GM19328 (cell line): Measurements from ENCODE around the gene TBC1D12.
A peak's percentile ranks its signal among the peaks of the same experiment; 100 is the strongest.
"Not testable (repeated sequence)": the region's sequence is repeated elsewhere in the genome, so short reads cannot be mapped to it uniquely, and the experiment has no call there.

ENCODE experiments used
- ATAC-seq: cut with Tn5 transposase; IDR thresholded peaks from one replicate; pipeline ENCODE4 v1.9.1; 2021; ENCODE audit warnings: mild to moderate bottlenecking, moderate library complexity; ENCODE audit not compliant: unreplicated experiment

Gene TBC1D12

DNA sequence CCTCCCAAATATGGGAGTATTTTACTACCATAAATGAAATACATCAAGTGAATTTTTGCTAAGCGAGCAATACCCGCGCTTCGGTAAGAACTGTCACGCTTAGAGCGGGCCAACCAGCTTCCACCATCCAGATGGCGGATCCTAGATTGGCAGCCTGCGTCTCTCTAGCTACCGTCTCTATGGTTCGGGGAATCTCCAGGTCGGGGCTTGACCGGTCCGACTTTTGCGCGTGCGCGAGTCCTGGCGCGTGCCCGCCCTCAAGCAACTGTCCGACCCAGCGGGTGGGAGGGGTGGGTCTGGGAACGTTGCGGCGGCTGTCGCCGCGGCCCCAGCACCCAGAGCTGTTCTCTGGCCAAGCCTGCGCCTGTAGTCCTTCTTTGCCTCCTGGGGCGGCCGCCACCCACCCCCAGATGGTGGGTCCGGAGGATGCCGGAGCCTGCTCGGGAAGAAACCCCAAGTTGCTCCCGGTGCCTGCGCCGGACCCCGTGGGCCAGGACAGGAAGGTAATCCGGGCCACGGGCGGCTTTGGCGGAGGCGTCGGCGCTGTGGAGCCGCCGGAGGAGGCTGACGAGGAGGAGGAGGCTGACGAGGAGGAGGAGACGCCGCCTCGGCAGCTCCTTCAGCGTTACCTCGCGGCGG is at the start of gene TBC1D12:
TSS of gene TBC1D12 (plus strand) at position 338 of the 639 bp plus-strand sequence. CDS start at position 411, 73 bp downstream.
- ATAC-seq = peak; percentile 62

DNA sequence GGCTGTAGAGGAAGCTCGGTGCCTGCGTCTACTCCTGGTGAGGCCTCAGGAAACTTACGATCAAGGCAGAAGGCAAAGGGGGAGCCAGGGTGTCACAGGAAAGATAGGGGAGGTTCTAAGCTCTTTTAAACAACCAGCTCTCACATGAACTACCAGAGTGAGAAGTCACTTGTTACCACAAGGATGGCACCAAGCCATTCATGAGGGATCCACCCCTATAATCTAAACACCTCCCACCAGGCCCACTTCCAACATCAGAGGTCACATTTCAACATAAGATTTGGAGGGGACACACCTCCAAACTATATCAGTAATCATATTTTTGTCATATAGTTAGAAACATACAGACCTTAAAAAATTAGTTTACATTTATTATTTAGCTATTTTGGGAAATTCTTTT is 49.0 kb upstream of the TBC1D12 start:
- ATAC-seq = no peak

DNA sequence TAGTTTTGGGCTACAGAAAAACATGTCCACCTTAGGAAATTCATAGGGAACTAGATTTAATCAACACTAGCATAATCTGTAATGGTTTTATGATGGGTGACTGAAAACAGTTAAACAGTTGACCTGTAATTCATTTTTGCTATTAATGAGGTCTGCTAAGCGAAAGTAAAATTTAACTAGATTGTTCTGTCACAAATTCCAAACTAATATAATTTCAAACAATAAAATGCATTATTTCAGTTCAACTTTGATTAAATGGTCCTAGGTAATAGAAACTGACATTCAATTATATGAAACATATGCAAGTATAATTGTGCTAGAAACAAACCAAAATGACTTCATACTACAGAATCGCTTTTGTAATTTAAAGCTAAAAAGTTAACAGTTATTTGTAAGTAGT is 46.5 kb upstream of the TBC1D12 start:
- no peak for ATAC-seq

DNA sequence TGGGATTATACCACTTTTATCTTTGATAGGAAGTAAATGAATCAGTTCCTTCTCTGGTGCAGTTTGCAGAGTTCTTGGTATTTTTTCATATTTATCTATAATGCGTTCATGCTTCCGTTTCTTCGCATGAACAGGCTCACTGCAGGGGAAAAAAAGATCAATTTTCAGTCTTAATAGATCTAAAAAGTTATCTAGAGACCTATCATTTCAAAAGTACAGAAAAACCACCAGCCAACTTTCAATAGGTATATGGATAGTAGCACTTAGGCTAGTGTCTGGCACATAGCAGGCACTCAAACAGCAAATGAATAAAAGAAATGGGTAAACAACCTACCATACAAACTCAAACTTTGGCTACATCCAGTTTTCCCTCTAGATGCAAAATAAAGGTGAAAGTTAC is 45.1 kb upstream of the TBC1D12 start:
- ATAC-seq = no peak

DNA sequence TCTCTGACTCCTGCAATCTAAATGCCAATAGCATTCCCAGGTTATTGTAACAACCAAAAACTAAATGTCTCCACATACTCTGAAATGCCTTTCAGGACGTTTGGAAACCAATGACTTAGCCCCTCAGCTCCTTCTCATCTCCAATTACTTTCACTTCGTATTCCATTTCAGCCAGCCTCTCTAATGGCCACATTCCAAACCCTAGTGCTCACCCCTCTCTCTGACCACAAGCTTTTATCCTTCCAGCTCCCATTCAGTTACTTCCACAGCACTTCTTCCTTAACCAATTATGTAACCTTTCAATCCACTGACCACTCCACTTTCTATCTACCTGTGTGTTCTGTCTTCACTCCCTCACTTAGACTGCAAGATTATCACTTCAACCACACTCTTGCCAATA is 43.9 kb upstream of the TBC1D12 start:
- no peak for ATAC-seq

DNA sequence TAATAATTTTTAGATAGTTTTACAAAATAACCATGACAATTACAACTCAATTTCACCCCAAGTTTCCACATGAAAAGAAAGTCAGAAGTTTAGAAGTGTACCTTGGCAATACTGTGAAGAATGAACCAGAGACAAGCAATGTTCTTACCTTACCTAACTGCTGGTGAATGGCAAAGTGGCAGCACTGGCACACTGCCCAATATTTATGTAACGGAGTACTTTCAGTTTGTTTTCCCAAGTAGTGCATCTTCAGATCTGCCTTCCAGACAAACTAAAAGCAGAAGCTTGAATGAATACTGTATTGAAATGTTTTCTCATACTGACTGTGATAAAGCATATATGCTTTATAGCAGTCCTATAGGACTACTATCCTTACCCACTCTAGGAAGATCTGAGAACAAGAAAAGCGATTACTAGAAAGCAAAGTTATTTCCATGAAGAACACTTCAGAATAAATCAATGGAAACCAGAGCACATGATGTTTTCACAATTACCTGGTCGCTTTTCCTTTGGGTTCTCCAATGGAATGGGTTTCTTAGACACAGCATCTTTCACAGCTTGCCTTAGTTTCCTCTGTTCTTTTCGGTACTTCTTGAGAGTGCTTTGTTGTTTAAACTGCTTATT is 41.1 kb upstream of the TBC1D12 start:
- no peak for ATAC-seq

DNA sequence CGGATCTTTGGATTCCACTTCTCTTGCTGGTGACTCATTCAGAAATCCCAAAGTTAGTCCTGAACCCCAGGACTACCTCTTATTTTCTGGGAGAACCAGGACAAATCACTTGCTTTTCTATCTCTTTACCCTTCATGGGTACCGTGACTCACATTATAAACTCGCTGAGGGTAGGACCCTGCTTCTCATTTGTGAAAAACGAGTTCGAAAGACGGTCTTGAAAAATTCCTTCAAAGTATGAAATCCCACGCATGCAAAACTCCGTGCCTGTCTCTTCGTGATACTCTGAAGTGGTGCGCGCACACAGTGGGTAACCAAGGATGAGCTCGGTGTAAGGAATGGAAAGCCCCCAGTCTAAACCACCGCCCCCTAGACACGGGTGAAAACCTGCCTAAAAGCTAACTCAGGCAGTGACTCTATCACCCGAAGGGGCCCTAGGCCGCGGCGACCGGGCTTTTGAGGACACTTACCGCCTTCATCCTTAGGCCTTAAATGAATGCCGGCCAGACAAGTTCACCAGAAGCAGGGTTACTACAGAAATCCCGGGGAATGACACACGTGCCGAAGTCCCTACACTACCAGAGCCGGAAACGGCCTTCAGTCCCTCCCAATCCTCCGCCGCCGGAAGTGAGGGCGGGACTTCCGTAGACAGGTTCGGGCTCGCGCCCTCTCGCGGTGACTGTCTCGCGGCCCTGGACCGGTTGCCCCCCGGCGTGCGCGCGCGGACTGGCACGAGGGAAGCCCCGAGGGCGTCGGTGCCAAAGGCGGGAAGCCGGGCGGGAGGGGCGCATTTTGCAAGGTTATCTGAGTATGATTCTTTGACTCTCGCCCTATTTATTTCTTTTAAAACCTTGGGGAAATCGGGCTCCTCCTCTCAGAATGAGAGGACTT is 39.7 kb upstream of the TBC1D12 start, which contains the start of gene NOC3L:
TSS of gene NOC3L (minus strand) at position 580 of the 891 bp plus-strand sequence. CDS start at position 479, 101 bp downstream.
- ATAC-seq = peak; percentile 99

DNA sequence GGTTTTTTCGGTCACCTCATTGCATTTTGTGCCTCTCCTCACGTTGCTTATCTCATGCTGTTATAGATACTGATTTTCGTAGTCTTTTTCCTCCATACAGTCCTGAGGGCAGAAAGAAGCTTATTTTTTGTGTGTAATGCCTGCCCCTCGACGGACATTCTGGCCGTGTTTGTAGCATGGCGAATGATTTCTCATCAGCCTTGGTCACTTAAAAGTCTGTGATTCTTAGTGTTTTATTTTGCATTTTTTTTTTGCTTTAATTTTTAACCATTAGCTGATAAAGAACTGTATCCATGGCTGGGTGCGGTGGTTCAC is 39.1 kb upstream of the TBC1D12 start:
- ATAC-seq = peak; percentile 4

DNA sequence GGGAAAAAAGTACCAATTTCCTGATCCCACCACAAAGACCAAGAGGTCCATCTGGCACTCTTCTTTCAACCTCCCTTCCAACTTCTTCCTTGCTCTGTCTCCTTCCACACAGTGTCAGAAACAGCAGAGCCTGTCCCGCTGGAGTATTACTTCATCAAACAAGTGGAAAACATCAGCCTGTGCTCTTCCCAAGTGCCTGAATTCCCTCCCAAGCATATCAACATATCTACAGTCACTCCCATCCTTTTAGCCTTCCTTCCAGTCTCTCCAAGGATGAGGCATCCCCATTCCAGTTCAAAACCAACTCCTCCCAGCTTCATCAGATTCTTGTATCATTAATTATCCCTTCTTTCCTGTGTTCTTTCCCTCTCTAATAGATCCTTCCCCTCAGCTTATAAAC is 37.9 kb upstream of the TBC1D12 start:
- ATAC-seq = no peak

DNA sequence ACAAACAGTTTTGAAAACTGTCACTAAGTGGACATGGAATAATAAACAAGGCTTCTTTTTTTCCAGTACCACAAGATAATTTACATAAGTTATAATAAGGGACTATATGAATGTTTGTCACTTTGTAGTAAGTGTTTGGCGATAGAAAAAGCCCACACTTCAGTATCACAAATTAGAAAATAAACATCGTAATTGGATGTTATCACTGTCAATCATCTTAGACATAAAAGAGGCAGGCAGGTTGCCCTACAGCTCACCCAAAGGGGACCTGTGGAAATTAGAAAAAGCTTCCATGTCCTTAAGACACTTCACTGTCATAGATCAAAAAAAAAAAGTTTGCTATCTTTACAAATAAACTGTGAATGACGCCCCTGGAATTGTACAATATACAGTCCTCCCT is 36.0 kb upstream of the TBC1D12 start:
- no peak for ATAC-seq

DNA sequence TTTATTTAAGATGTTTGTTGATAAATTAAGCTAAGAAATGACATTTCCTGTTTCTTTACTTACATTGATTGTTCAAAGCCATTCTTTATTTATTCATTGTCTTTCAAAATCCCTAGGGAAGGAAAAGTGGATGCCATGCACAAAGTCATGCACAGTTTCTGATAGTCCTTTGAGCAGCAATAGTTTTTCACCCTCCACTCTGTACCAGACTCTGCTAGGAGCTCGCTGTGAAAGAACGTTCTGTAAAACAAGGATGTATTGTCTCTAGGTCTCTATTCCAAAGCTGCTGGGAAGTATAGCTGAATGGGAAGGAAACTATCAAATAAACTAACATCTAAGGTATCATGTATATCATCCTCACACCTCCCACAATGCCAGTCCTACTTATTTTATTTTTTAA is 31.8 kb upstream of the TBC1D12 start:
- no peak for ATAC-seq

DNA sequence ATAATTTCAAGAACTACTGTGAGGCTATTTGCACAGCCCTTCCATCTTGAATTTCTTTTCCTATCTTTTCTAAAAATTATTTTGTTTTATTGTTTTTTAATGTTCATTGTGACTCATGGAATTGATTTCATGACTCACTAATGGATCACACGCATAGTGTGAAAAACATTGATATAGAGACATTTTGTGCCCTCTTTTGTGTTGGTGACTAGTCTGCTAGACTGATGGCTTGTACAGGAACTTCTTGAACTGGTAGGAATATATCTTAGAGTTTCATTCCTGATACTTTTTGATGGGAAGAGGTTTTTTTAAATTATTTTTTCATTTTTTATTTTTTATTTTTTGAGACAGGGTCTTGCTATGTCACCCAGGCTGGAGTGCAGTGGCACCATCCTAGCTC is 27.0 kb upstream of the TBC1D12 start:
- no peak for ATAC-seq

DNA sequence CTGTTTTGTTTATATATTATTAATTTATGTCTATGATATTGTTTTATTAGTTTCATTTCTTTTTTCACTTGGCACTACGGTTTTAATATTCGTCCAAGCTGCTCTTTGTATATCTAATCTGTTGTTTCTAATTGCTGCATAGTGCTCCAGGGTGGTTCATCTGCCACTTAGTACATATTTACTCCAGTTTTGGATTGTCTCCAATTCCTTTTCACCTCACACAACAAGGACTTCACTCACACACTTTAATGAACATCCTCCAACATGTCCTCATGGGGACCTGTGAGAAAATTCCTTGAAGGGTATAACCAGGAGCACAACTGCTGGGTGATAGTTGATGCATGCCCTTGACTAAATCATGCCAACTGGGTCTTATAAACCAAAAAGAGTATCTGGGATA is 25.5 kb upstream of the TBC1D12 start:
- no peak for ATAC-seq

DNA sequence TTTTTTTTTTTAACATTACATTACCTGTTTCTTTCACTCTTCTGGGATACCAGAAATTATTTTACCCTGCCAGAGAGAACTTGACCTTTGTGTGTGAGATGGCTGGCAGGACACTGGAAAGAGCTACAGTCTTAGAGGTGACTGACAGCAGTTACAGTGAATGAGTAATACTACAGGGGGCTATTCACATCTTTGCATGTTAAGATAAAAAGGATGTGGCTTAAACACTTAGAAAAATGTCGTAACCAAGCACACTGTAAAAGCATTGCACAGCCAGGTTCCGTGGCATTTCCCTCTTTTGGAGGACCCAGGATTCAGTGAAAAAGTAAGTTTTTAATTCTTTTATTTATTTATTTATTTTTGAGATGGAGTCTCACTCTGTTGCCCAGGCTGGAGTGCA is 18.8 kb upstream of the TBC1D12 start:
- no peak for ATAC-seq

DNA sequence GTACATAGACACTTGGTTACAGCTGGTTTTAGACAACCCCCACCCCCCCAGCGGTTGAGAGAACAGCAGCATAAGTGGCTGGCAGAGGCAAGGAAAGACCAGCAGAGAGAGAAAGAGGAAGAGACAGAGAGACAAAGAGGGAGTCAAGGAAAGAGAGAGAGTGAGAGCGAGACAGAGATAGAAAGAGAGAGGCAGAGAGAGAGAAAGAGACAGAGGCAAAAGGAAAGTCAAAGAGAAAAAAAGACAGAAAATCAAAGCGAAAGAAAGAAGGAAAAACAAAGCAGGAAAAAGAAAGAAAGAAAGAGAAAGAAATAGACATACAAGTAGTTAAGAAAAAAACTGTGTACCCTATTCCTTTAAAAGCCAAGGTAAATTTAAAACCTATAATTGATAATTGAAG is 16.6 kb upstream of the TBC1D12 start:
- not testable (repeated sequence) for ATAC-seq

DNA sequence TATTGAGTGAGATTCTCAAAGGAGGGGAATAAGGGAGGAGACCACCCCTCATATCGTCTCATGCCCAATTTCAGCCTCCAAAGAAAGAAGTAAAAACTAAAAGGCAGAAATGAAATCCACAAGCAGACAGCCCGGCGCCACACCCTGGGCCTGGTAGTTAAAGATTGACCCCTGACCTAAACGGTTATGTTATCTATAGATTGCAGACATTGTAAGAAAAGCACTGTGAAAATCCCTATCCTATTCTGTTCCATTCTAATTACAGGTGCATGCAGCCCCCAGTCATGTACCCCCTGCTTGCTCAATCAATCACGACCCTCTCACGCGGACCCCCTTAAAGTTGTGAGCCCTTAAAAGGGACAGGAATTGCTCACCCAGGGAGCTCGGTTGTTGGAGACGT is 10.2 kb upstream of the TBC1D12 start:
- ATAC-seq = not testable (repeated sequence)

DNA sequence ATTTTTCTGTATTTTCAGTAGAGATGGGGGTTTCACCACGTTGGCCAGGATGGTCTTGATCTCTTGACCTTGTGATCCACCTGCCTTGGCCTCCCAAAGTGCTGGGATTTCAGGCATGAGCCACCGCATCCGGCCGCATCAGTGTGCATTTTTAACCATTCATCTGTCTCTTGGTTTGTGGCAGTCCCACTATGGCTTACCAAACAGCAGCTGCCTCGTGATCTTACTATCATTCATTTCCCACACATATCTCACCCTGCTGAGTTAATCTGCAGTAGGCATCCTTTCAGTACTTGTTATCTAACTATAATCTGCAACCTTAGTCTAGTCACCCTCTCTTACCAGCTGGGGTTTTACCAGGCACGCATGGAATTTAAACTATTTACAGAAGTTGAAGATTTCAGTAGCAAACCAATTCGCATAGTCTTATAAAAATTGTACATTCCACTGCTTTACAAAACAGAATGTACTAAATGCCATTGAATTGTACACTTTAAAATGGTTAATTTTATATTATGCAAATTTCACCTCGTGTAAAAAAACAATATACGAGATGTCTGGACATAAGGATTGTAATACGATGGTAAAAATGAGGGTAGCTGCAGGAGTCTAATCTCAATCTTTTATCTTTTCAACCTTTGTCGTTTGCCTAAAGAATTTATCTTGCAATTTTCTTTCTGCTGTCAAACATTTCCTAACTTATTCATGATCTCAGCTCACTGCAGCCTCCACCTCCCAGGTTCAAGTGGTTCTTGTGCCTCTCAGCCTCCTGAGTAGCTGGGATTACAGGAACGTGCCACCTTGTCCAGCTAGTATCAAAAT is 4.6 kb upstream of the TBC1D12 start:
- no peak for ATAC-seq

DNA sequence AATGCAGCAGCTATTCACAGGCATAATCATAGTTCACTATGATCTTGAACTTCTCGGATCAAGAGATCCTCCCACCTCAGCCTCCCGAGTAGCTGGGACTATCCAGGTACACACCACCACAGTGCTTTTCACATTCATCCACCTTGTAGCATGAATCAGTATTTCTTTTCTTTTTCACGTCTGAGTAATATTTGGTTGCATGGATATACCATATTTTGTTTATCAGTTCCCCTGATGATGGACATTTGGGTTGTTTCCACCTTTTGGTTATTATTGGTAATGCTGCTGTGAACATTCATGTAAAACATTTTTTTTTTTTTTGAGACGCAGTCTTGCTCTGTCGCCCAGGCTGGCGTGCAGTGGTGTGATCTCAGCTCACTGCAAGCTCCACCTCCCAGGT is 3.6 kb upstream of the TBC1D12 start:
- no peak for ATAC-seq

DNA sequence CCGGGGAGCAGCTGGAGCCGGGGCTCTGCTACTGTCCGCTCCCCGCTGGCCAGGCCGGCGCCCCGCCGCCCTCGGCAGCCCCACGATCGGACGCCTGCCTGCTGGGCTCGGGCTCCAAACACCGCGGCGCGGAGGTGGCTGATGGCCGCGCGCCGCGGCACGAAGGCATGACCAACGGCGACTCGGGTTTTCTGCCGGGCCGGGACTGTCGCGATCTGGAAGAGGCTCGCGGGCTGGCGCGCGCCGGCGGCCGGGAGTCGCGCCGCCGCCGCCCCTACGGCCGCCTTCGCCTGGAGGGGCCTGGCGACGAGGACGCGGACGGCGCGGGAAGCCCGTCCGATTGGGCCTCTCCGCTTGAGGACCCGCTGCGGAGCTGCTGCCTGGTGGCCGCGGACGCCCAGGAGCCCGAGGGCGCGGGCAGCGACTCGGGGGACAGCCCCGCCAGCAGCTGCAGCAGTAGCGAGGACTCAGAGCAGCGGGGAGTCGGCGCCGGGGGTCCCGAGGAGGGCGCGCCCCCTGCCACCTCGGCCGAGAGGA is 570 bp downstream of the TBC1D12 start:
- peak; percentile 19 for ATAC-seq

DNA sequence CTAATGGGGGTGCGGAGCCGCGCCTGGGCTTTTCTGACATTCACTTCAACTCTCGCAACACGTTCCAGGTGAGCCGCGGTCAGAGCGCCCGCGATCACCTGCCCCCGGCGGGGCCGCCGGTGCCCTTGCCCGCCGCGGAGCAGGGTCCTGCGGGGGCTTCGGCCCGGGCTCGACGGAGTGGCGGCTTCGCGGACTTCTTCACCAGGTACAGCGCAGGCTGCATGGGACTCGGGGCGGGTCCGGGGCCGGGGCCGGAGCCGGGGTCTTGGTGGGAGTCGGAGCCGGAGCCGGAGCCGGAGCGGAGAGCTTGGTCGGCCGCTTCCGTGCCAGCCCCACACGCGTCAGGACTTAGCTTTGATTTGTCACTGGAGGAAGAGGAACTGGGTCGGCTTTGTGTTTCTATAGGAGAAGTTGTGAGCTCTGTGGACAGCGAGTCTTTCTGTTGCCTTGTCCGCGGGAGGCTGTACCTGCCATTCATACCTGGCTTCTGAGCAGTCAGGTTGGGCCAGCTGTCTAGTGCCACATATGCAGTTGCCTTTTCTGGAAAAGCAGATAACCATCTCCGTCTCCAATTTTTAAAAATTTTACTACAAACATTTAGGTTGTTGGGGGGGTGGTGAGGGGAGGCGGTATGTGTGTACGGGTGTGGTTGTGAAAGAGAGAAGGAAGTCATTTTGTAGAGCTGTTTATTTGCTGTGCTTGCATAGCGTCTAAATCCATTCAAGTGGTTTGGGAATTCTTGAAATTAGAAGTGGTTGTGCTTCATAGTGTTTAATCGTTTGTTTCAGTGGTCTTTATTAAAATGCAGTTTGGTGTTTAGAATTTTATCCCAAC is 1.3 kb downstream of the TBC1D12 start:
- peak; percentile 55 for ATAC-seq
